Measurements from ENCODE around the gene SOWAHA. TPM values are rescaled to one million over a fixed set of nuclear protein-coding genes. Genes with fewer than 3 reads are reported as not detected.

Gene SOWAHA
- total RNA-seq, 1 donor from 2014 or later = 0.21 TPM

DNA sequence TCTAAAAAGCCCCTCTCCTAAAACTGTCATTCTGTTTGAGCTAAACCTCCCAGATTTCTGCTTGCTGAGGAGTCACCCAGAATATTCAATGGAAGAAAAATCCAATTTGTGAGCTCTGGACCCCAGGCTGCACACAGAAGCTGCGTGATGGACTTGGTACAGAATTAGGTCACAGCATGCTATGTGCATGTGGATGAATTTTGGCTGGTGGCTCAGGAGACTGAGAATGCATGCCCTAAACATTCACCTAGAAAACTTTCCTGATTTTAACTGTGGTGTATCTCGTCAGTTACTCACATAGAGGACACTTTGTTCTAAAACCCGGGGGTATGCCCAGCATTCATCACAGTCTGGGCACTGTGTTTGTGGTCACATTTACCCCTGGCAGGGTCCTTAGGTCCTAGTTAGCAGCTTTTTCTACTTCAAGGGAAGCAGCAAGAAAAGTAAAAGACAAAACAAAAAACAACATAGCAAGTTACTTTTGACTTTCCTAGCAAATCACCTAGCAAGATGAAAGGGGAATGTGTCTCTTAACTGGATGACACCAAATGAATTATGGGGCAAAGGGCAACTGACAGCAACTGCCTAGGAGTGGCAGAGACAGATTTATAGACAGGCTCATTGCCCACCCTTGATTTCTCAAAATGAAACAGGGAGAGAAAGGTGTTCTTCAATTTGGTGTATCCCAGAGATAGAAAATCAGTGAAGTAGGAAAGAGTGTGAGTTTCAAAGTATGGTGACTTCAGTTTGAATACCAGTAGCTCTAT, 25.6 kb downstream of the SOWAHA start:
- DNase-seq (ENCODE audit: low read depth) = no peak
- no peak for TF ChIP-seq CTCF (IDR thresholded peaks at IDR 0.05; ENCODE audit: insufficient read depth, low read length, poor library complexity, severe bottlenecking)

DNA sequence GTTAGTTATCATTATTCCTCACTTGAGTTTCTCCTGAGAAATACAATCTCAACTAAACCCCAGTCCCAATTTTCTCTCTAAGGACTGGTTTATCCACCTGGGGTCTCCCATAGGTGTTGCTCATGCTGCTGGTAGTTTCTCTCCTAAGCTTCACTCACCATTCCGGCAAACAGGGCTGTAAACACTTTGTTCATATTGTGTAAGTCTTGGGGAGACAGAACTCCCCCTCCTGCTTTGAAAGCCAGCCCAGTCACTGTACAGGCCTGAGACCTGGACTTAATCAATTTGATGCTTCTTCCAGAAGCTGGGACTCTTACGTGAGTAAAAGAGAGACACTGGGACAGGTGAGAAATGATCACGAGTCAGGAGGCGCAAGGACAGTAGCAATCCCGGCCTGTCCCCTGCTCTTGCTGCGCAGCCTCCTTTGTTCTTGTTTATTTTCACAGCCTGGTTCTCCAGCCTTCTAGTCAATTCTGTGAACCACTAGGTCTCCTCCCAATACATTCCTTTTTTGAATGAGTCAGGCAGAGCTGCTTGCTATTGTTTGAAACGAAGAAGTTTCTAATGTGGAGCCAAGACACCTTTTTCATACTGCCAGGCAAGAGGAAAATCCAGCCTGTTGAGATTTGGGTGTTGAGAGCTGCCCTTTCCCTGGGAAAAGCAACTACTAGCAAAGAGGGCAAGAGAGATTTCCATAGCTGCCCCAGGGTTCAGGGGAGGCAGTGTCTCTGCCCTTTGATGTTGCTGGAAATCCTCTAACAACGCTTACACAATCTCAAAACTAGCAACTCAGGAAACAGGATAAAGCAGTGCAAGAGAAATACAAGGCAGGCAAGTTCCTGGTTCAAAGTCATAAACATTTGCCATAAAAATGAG, 26.6 kb downstream of the SOWAHA start:
- no peak for TF ChIP-seq CTCF (IDR thresholded peaks at IDR 0.05; ENCODE audit: insufficient read depth, low read length, poor library complexity, severe bottlenecking)
- peak; percentile 48 for DNase-seq (ENCODE audit: low read depth)
- Histone ChIP-seq H3K36me3 (ENCODE audit: control insufficient read depth, insufficient read depth, low read length) (no peaks in the 10 kb centered on the region), H3K4me3 (ENCODE audit: low read depth, low read length) (no peak overlapping the region), H3K27me3 (ENCODE audit: control insufficient read depth, insufficient read depth, low read length) (no peaks in the 10 kb centered on the region)

More for the DNA sequence above, 25.6 kb downstream of the SOWAHA start:
- Histone ChIP-seq H3K27me3 (ENCODE audit: control insufficient read depth, insufficient read depth, low read length) (no peaks in the 10 kb centered on the region), H3K4me3 (ENCODE audit: low read depth, low read length) (no peak overlapping the region), H3K36me3 (ENCODE audit: control insufficient read depth, insufficient read depth, low read length) (no peaks in the 10 kb centered on the region)

DNA sequence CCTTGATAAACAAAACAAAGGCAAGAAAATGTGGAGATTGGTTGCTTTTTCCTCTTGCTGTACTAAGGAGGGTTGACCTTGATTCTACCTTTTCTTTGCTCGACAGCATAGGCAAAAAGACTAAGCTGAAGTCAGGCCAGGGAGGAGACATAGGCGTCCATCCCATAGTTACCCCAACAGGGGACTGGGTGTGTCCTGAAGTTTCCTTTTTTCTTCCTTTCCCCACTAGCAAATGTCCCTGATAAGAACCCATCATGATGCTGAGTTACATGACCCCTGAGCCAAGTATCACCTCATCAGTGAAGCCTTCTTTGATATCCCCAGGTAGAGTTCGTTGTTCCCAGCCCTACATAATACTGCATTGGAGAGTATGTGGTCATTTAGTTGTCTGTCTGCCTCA, 27.2 kb downstream of the SOWAHA start:
- TF ChIP-seq CTCF (IDR thresholded peaks at IDR 0.05; ENCODE audit: insufficient read depth, low read length, poor library complexity, severe bottlenecking) = no peak
- no peak for DNase-seq (ENCODE audit: low read depth)
- Histone ChIP-seq H3K27me3 (ENCODE audit: control insufficient read depth, insufficient read depth, low read length) (no peaks in the 10 kb centered on the region), H3K4me3 (ENCODE audit: low read depth, low read length) (no peak overlapping the region), H3K36me3 (ENCODE audit: control insufficient read depth, insufficient read depth, low read length) (no peaks in the 10 kb centered on the region)

DNA sequence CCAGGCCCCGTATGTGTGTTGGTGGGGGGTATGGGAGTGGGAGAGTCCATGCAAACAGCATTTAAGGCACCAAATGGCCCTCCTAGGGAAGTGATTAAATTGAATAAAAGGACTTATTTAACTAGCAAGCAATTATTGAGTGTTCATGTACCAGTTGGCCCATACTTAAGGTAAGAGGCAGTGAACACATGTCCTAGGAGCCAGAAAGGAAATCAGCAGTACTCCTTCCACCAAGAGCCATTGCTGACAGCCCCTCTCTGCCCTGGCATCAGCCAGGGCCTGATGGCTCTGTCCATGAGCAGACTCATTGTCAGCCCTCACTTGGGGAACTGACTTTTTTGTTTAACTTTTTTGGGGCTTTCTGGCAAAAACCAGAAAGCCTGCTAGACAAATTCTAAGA, 27.8 kb downstream of the SOWAHA start:
- no peak overlapping the region for H3K4me3 ChIP-seq (ENCODE audit: low read depth, low read length)
- TF ChIP-seq CTCF (IDR thresholded peaks at IDR 0.05; ENCODE audit: insufficient read depth, low read length, poor library complexity, severe bottlenecking) = no peak
- no peaks in the 10 kb centered on the region for H3K27me3 ChIP-seq (ENCODE audit: control insufficient read depth, insufficient read depth, low read length)
- no peak for DNase-seq (ENCODE audit: low read depth)
- no peaks in the 10 kb centered on the region for H3K36me3 ChIP-seq (ENCODE audit: control insufficient read depth, insufficient read depth, low read length)

DNA sequence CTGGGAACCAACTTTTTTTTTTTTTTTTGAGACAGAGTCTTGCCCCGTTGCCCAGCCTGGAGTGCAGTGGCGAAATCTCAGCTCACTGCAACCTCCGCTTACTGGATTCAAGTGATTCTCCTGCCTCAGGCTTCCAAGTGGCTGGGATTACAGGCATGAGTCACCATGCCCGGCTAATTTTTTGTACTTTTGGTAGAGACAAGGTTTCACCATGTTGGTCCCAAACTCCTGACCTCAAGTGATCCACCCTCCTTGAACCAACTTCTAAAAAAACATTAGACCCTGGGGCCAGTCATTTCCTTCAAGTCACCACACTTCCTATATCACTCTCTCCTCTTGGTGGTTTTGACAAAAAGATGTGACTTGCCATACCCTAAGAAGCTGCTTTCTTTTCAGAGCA, 28.2 kb downstream of the SOWAHA start:
- TF ChIP-seq CTCF (IDR thresholded peaks at IDR 0.05; ENCODE audit: insufficient read depth, low read length, poor library complexity, severe bottlenecking) = no peak
- DNase-seq (ENCODE audit: low read depth) = no peak
- H3K4me3 ChIP-seq (ENCODE audit: low read depth, low read length) = no peak overlapping the region
- no peaks in the 10 kb centered on the region for H3K36me3 ChIP-seq (ENCODE audit: control insufficient read depth, insufficient read depth, low read length)
- no peaks in the 10 kb centered on the region for H3K27me3 ChIP-seq (ENCODE audit: control insufficient read depth, insufficient read depth, low read length)

All from kidney epithelial cell (primary cell).